Loucy (cell line): ENCODE data around the gene HOXB3.

Source experiments
- H2AFZ ChIP-seq: fragments of 200-600 bp; sonication (generic); 2 replicates; pipeline ENCODE4 v1.6.0; 2016; ENCODE audit warnings: antibody characterized with exemption, mild to moderate bottlenecking, low read length, moderate library complexity
- H3F3A ChIP-seq: fragments of 200-600 bp; 2 replicates; pipeline ENCODE4 v1.6.0; 2016; ENCODE audit warnings: antibody characterized with exemption, low read depth, mild to moderate bottlenecking
- H3K27me3 ChIP-seq: fragments of 200-600 bp; sonication (generic); 2 replicates; pipeline ENCODE4 v1.6.1; 2014; ENCODE audit warnings: low read length, mild to moderate bottlenecking; ENCODE audit not compliant: insufficient read depth, poor library complexity, severe bottlenecking
- H3K36me3 ChIP-seq: fragments of 200-600 bp; sonication (generic); 2 replicates; pipeline ENCODE4 v1.6.1; 2016; ENCODE audit warnings: low read length; ENCODE audit not compliant: insufficient read depth
- H3K4me1 ChIP-seq: fragments of 200-600 bp; sonication (generic); 2 replicates; pipeline ENCODE4 v1.5.1; 2014; ENCODE audit warnings: low read length, mild to moderate bottlenecking; ENCODE audit not compliant: insufficient read depth, poor library complexity, severe bottlenecking
- H3K4me2 ChIP-seq: fragments of 200-600 bp; sonication (generic); 2 replicates; pipeline ENCODE4 v1.6.0; 2014; ENCODE audit warnings: antibody characterized with exemption, low read length, low read depth, mild to moderate bottlenecking; ENCODE audit not compliant: poor library complexity, severe bottlenecking
- H3K4me3 ChIP-seq: fragments of 200-600 bp; sonication (generic); 2 replicates; pipeline ENCODE4 v1.5.1; 2014; ENCODE audit warnings: low read length, mild to moderate bottlenecking, mixed read lengths; ENCODE audit not compliant: poor library complexity, severe bottlenecking
- H3K79me2 ChIP-seq: fragments of 200-600 bp; sonication (generic); 2 replicates; pipeline ENCODE4 v1.6.1; 2014; ENCODE audit warnings: low read length; ENCODE audit not compliant: insufficient read depth
- H3K9ac ChIP-seq: fragments of 200-600 bp; sonication (generic); 2 replicates; pipeline ENCODE4 v1.6.0; 2014; ENCODE audit warnings: mild to moderate bottlenecking, low read depth, low read length, moderate library complexity; ENCODE audit not compliant: poor library complexity, severe bottlenecking
- H3K9me2 ChIP-seq: fragments of 200-600 bp; sonication (generic); replicated peaks from 2 replicates; pipeline ENCODE4 v1.6.1; 2016; ENCODE audit warnings: low read depth, low read length, mixed read lengths
- H3K9me3 ChIP-seq: fragments of 200-600 bp; sonication (generic); 2 replicates; pipeline ENCODE4 v1.6.1; 2014; ENCODE audit warnings: mild to moderate bottlenecking, antibody characterized with exemption, low read length, low read depth; ENCODE audit not compliant: insufficient read depth
- H4K20me1 ChIP-seq: fragments of 200-600 bp; sonication (generic); 2 replicates; pipeline ENCODE4 v1.6.0; 2014; ENCODE audit warnings: antibody characterized with exemption, low read length, mild to moderate bottlenecking; ENCODE audit not compliant: insufficient read depth, poor library complexity, severe bottlenecking
- EZH2phosphoT487 ChIP-seq: fragments of 200-600 bp; IDR thresholded peaks from 2 replicates; pipeline ENCODE4 v1.6.1; 2018; ENCODE audit warnings: antibody characterized with exemption, mild to moderate bottlenecking, moderate library complexity, borderline replicate concordance
- TF ChIP-seq, protein P1 (sequence below): fragments of 200-600 bp; sonication (generic); conservative IDR thresholded peaks from 2 replicates; pipeline ENCODE4 v1.5.1; 2014; ENCODE audit warnings: mild to moderate bottlenecking, antibody characterized with exemption, low read length

Gene HOXB3

DNA sequence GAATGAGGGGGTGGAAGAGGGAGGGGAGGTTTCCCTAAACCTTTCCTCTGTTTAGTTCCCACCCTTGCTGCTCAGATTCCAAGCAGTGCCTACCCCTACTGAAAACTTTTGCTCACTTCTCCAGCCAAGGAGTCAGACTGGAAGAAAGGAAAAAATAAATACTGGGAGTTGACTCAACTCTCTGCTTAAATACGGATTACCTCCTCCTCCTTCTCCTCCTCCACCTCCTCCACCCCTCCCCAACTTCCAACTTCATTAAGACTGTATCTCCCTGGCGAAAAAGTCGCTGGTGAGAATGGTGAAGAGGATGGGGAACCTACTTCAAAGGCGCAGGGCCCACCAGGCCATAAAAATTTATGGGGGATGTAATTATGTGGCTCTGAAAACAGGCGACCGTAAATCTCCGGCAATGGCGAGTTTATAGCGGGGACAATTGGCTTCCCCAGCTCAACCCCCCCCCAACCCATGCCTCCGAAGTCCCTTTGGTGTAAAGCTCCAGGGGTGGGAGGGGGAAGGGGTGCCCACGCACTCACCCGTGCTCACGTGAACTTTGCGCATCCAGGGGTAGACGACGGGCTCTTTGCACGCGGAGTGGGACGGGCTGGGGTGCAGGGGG lies 12.6 kb downstream of the HOXB3 start:
- peaks cover 21% of the 10 kb centered on the region for H3K27me3 ChIP-seq
- no peak overlapping the region for H2AFZ ChIP-seq
- peak overlapping the region; percentile 98 for H3K4me2 ChIP-seq

DNA sequence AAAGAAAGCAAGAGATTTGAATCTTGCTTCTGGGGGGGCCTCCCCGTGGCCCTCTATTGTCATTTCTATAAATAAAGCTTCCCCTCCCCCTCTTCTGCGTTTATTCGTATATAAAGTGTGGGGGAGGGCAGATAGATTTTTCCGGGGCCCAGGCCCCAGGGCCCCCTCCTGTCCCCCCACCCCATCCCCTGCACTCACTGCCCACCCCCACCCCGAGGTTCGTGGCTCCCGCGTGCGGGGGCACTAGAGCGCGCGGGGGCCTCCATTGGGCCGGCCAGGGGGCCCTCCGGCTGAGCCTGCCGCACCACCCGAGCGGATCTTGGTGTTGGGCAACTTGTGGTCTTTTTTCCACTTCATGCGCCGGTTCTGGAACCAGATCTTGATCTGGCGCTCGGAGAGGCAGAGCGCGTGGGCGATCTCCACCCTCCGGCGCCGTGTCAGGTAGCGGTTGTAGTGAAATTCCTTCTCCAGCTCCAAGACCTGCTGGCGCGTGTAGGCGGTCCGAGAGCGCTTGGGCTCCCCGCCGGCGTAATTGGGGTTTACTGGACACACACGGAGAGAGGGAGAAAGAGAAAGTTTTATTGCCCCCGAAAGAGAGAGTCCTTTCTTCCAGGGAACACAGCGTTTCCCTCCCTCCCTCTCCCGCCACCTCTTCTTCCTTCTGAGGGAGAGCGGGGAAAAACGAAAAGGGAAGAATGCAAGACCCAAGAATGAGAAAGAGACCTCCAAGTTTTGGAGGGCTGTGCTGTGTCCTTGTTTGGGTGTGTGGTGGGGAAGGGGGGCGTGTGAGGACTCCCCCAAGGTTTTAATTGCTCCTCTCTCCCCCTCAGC lies 13.3 kb downstream of the HOXB3 start:
- H3K4me3 ChIP-seq = peak overlapping the region; percentile 89

More for the DNA sequence above, 12.6 kb downstream of the HOXB3 start:
- peak; percentile 63; the same call in 1 of the 2 replicates for TF ChIP-seq EZH2phosphoT487
- TF ChIP-seq, protein P1, sequence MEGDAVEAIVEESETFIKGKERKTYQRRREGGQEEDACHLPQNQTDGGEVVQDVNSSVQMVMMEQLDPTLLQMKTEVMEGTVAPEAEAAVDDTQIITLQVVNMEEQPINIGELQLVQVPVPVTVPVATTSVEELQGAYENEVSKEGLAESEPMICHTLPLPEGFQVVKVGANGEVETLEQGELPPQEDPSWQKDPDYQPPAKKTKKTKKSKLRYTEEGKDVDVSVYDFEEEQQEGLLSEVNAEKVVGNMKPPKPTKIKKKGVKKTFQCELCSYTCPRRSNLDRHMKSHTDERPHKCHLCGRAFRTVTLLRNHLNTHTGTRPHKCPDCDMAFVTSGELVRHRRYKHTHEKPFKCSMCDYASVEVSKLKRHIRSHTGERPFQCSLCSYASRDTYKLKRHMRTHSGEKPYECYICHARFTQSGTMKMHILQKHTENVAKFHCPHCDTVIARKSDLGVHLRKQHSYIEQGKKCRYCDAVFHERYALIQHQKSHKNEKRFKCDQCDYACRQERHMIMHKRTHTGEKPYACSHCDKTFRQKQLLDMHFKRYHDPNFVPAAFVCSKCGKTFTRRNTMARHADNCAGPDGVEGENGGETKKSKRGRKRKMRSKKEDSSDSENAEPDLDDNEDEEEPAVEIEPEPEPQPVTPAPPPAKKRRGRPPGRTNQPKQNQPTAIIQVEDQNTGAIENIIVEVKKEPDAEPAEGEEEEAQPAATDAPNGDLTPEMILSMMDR = no peak
- H3K79me2 ChIP-seq = peaks cover 98% of the 10 kb centered on the region
- H3F3A ChIP-seq = peaks cover 12% of the 10 kb centered on the region
- H3K9me3 ChIP-seq = no peaks in the 10 kb centered on the region
- H3K4me1 ChIP-seq = peaks cover 66% of the 10 kb centered on the region
- H3K36me3 ChIP-seq = peaks cover 58% of the 10 kb centered on the region
- peak overlapping the region; percentile 95 for H3K9ac ChIP-seq
- H3K9me2 ChIP-seq = no peaks in the 10 kb centered on the region
- peaks cover 77% of the 10 kb centered on the region for H4K20me1 ChIP-seq
- peak overlapping the region; percentile 89 for H3K4me3 ChIP-seq

DNA sequence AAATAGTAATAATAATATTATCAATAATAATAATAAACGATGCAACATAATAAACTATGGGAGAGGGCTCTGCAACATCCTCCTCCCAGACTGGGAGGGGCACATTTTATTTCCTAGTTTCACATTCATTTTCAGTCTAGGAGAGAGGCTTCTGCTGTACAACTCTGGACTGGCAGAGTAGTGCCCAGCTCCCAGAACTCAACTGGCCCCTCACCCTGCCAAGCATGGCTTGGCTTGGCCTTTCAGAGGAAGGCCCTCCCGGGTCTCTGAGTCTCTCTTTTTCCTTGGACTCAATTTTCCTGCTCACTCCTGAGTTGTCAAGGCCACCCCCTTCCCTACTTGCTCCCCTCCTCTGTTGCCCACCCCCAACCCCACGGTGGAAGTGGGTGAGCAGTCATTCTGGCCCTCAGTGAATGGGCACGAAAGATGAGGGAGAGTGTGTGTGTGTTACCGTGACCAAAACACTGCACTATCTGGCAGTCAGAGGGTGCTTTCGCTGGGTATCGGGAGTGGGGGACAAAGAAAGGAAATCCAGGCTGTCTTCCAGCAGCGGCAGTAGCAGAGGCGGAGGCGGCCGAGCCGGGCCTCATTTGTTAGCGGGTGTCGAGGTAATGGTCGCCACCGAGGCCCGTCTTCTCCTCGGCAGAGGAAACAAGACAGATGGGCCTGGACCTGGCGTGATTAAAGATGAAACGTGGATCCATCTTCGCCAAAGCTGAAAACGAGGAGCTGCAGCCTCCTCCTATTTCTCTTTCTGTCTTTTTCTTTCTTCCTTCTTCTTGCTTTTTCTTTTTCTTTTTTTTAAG lies 14.2 kb downstream of the HOXB3 start:
- Histone ChIP-seq H3K9ac (peak overlapping the region; percentile 95), H3K36me3 (peaks cover 72% of the 10 kb centered on the region), H3K4me1 (peaks cover 76% of the 10 kb centered on the region), H3K9me3 (no peaks in the 10 kb centered on the region), H3K4me3 (peak overlapping the region; percentile 89), H3K79me2 (peaks cover 98% of the 10 kb centered on the region), H2AFZ (no peak overlapping the region), H3F3A (peaks cover 8% of the 10 kb centered on the region), H3K27me3 (peaks cover 16% of the 10 kb centered on the region), H3K4me2 (peak overlapping the region; percentile 98), H3K9me2 (no peaks in the 10 kb centered on the region), H4K20me1 (peaks cover 70% of the 10 kb centered on the region)
- TF ChIP-seq, protein P1 = no peak

More for the DNA sequence above, 13.3 kb downstream of the HOXB3 start:
- H3K79me2 ChIP-seq = peaks cover 98% of the 10 kb centered on the region
- TF ChIP-seq, protein P1 = no peak
- TF ChIP-seq EZH2phosphoT487 = no peak
- peaks cover 73% of the 10 kb centered on the region for H3K4me1 ChIP-seq
- H3K4me2 ChIP-seq = peak overlapping the region; percentile 98
- peaks cover 12% of the 10 kb centered on the region for H3F3A ChIP-seq
- H2AFZ ChIP-seq = no peak overlapping the region
- H4K20me1 ChIP-seq = peaks cover 74% of the 10 kb centered on the region
- peaks cover 63% of the 10 kb centered on the region for H3K36me3 ChIP-seq
- H3K9ac ChIP-seq = peak overlapping the region; percentile 95
- no peaks in the 10 kb centered on the region for H3K9me3 ChIP-seq
- no peaks in the 10 kb centered on the region for H3K9me2 ChIP-seq
- peaks cover 16% of the 10 kb centered on the region for H3K27me3 ChIP-seq
